ENCODE measurements around the gene ABCG2. TPM values are rescaled to one million over a fixed set of nuclear protein-coding genes. Genes with fewer than 3 reads are reported as not detected.

ABCG2 gene
- total and polyA plus RNA-seq, 2 of the 8 experiments (the other 6 are each of a cell fraction or from before 2014, with no cell fraction given): 2.4 to 4.6 TPM

DNA sequence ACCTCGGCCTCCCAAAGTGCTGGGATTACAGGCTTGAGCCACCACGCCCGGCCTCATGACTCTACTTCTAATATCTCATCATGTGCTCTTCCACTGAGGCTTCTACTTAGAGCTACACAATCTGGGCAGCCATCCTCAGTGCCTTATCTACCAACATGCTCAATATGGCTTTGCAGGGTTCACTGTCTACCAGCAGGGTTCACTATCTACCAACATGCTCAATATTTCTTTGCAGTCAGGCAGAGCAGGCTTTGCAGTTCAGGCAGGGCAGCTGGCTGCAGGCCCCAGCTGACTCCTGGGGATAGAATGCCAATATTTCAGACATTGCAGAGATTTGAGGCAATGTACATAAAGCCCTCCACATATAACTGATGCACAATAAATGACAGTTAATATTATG lies 103.5 kb downstream of the ABCG2 start:
- no peak overlapping the region for H3K18ac ChIP-seq (ENCODE audit: extremely low read depth, low read length)
- H3K23me2 ChIP-seq (ENCODE audit: low read depth, low read length): no peaks in the 10 kb centered on the region
- no peak overlapping the region for H2BK5ac ChIP-seq (ENCODE audit: low read depth, low read length)
- H4K20me1 ChIP-seq (replicated peaks in 1 of 2; ENCODE audit: control insufficient read depth in 1 of 2, insufficient read depth in 2 of 2, low read length in 2 of 2): no peaks in the 10 kb centered on the region
- no peak overlapping the region for H2AK5ac ChIP-seq (ENCODE audit: low read depth, low read length)
- H3K4me2 ChIP-seq (ENCODE audit: insufficient read depth in 1 of 2, low read depth in 2 of 2, low read length in 2 of 2): no peak overlapping the region
- H4K5ac ChIP-seq (ENCODE audit: insufficient read length, low read depth, low read length): no peak overlapping the region
- H3K79me1 ChIP-seq (ENCODE audit: low read depth, low read length): no peaks in the 10 kb centered on the region
- no peak overlapping the region for H3K4me3 ChIP-seq (ENCODE audit: extremely low read depth in 1 of 4, insufficient read depth in 2 of 4, low read depth in 3 of 4, low read length in 4 of 4)
- no peaks in the 10 kb centered on the region for H3K79me2 ChIP-seq (ENCODE audit: control insufficient read depth in 1 of 2, insufficient read depth in 2 of 2, low read length in 2 of 2)
- ChIA-PET CTCF (ENCODE audit: partially characterized antibody) (interaction anchor here (0.6 to 4.7 kb wide), 31 partner anchors 9 to 314 kb away, joined by 3 to 79 read pairs (median 4); partner anchors contain the start of gene PPM1K), POLR2A (ENCODE audit: partially characterized antibody) (no interaction called here)
- no peak overlapping the region for H3K4ac ChIP-seq (replicated peaks; ENCODE audit: insufficient read length, low read depth, low read length)
- H3K9me3 ChIP-seq (ENCODE audit: insufficient read depth in 2 of 2, low read depth in 1 of 2, low read length in 1 of 2): no peaks in the 10 kb centered on the region
- no peak overlapping the region for H3K56ac ChIP-seq (replicated peaks; ENCODE audit: insufficient read length, low read depth, low read length)
- no peak overlapping the region for H3K23ac ChIP-seq (ENCODE audit: insufficient read length)
- H3K14ac ChIP-seq (ENCODE audit: insufficient read length): no peak overlapping the region
- H3K27me3 ChIP-seq (replicated peaks in 1 of 4; ENCODE audit: control insufficient read depth in 3 of 4, extremely low read depth in 1 of 4, insufficient read depth in 3 of 4, low read length in 3 of 4): no peaks in the 10 kb centered on the region
- no peak overlapping the region for H3K27ac ChIP-seq (ENCODE audit: low read depth, low read length)
- H2BK20ac ChIP-seq (ENCODE audit: low read length): no peak overlapping the region
- no peak overlapping the region for H2BK15ac ChIP-seq (ENCODE audit: low read length)
- H2BK12ac ChIP-seq (ENCODE audit: low read depth, low read length): no peak overlapping the region
- WGBS, 2 experiments (ENCODE audit: extremely low coverage in 1 of 2, insufficient coverage in 1 of 2, insufficient read length in 1 of 2, insufficient replicate concordance in 2 of 2, low coverage in 1 of 2, low lambda C conversion rate in 2 of 2, missing lambda C conversion rate in 1 of 2): 68% methylated on average over 2 of the region's 3 CpGs; no CpG with 5 or more reads in 1 of the 2 experiments
- H3K4me1 ChIP-seq (replicated peaks in 1 of 4; ENCODE audit: control insufficient read depth in 3 of 4, insufficient read depth in 4 of 4, low read length in 3 of 4): no peaks in the 10 kb centered on the region; a peak in 1 of 7 replicates
- DNase-seq (ENCODE audit: low read depth in 1 of 2, low spot score in 2 of 2) (no peak), FAIRE-seq (peak; percentile 80)
- H3K9ac ChIP-seq (replicated peaks in 1 of 4; ENCODE audit: extremely low read depth in 1 of 4, low read depth in 3 of 4, low read length in 3 of 4): no peak overlapping the region
- H3K36me3 ChIP-seq (ENCODE audit: control insufficient read depth in 2 of 4, insufficient read depth in 4 of 4, low read length in 3 of 4): peaks cover 0 to 44% (median 12%) of the 10 kb centered on the region in 4 experiments; a peak in 5 of 8 replicates
- H2BK120ac ChIP-seq (replicated peaks; ENCODE audit: low read depth, low read length): no peak overlapping the region
- no peak overlapping the region for H2AFZ ChIP-seq (ENCODE audit: low read length)
- no peak overlapping the region for H4K91ac ChIP-seq (replicated peaks; ENCODE audit: insufficient read length, low read length)
- no peak overlapping the region for H4K8ac ChIP-seq (ENCODE audit: extremely low read depth, insufficient read depth, low read length)
- TF ChIP-seq KDM4A (IDR thresholded peaks at IDR 0.05; ENCODE audit: low read depth, low read length, severe bottlenecking): no peak
- no peak for TF ChIP-seq JUND (IDR thresholded peaks at IDR 0.05; ENCODE audit: low read length)
- peak; percentile 89 to 98 for TF ChIP-seq RAD21 (IDR thresholded peaks at IDR 0.05 in 1 of 2, conservative IDR thresholded peaks at IDR 0.05 in 1 of 2; ENCODE audit: low read depth in 2 of 2, low read length in 2 of 2)
- no peak for TF ChIP-seq BCL11A (IDR thresholded peaks at IDR 0.05; ENCODE audit: low read depth in 2 of 2, low read length in 2 of 2)
- TF ChIP-seq, protein P1, sequence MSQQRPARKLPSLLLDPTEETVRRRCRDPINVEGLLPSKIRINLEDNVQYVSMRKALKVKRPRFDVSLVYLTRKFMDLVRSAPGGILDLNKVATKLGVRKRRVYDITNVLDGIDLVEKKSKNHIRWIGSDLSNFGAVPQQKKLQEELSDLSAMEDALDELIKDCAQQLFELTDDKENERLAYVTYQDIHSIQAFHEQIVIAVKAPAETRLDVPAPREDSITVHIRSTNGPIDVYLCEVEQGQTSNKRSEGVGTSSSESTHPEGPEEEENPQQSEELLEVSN (IDR thresholded peaks at IDR 0.05): no peak
- TF ChIP-seq POU5F1 (IDR thresholded peaks at IDR 0.05; ENCODE audit: low read depth, low read length): no peak
- no peak for TF ChIP-seq CEBPB (IDR thresholded peaks at IDR 0.05; ENCODE audit: low read depth, low read length)
- TF ChIP-seq NANOG (IDR thresholded peaks at IDR 0.05; ENCODE audit: insufficient read depth, low read depth, low read length, poor library complexity, severe bottlenecking): no peak
- TF ChIP-seq, protein P2, sequence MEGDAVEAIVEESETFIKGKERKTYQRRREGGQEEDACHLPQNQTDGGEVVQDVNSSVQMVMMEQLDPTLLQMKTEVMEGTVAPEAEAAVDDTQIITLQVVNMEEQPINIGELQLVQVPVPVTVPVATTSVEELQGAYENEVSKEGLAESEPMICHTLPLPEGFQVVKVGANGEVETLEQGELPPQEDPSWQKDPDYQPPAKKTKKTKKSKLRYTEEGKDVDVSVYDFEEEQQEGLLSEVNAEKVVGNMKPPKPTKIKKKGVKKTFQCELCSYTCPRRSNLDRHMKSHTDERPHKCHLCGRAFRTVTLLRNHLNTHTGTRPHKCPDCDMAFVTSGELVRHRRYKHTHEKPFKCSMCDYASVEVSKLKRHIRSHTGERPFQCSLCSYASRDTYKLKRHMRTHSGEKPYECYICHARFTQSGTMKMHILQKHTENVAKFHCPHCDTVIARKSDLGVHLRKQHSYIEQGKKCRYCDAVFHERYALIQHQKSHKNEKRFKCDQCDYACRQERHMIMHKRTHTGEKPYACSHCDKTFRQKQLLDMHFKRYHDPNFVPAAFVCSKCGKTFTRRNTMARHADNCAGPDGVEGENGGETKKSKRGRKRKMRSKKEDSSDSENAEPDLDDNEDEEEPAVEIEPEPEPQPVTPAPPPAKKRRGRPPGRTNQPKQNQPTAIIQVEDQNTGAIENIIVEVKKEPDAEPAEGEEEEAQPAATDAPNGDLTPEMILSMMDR (IDR thresholded peaks at IDR 0.05; ENCODE audit: control extremely low read depth in 1 of 3, insufficient read depth in 1 of 3, low read depth in 1 of 3, low read length in 3 of 3): peak in 2 of 3 experiments; percentile 72 to 79; a peak in 3 of 4 replicates
- no peak for TF ChIP-seq SUZ12 (IDR thresholded peaks at IDR 0.05; ENCODE audit: low read length)
